OCI-LY3 (cell line): Measurements from ENCODE around the gene ZSCAN10.
"Not testable (repeated sequence)": the region's sequence is repeated elsewhere in the genome, so short reads cannot be mapped to it uniquely, and the experiment has no call there.

Source experiments
- H2AFZ ChIP-seq: fragments of 200-600, 300-600 bp; shearing (Covaris generic); 2 replicates; pipeline ENCODE4 v1.6.0; 2014; ENCODE audit warnings: antibody characterized with exemption, low read depth, low read length
- H3K27ac ChIP-seq: fragments of 200-600, 300-600 bp; sonication (generic); 2 replicates; pipeline ENCODE4 v1.5.1; 2014; ENCODE audit warnings: mild to moderate bottlenecking, low read length, moderate library complexity, mixed read lengths
- H3K27me3 ChIP-seq: fragments of 200-600, 300-600 bp; sonication (generic); 2 replicates; pipeline ENCODE4 v1.6.1; 2014; ENCODE audit warnings: low read depth, low read length, mixed read lengths
- H3K36me3 ChIP-seq: fragments of 200-600, 300-600 bp; sonication (generic); replicated peaks from 2 replicates; pipeline ENCODE3; 2014; ENCODE audit warnings: low read depth, low read length, mixed read lengths
- H3K4me1 ChIP-seq: fragments of 300-600, 200-600 bp; sonication (generic); 2 replicates; pipeline ENCODE4 v1.6.1; 2014; ENCODE audit warnings: low read length, mixed read lengths
- H3K4me2 ChIP-seq: fragments of 200-600, 300-600 bp; sonication (generic); 2 replicates; pipeline ENCODE4 v1.6.1; 2014; ENCODE audit warnings: low read length, mixed read lengths
- H3K4me3 ChIP-seq: fragments of 300-600, 200-600 bp; sonication (generic); 2 replicates; pipeline ENCODE4 v1.5.1; 2014; ENCODE audit warnings: antibody characterized with exemption, mild to moderate bottlenecking, low read length, moderate library complexity
- H3K79me2 ChIP-seq: fragments of 300-600, 200-600 bp; shearing (Covaris generic); 2 replicates; pipeline ENCODE4 v1.6.1; 2014; ENCODE audit warnings: mild to moderate bottlenecking, low read length, mixed read lengths
- H3K9ac ChIP-seq: fragments of 300-600, 200-600 bp; shearing (Covaris generic); 2 replicates; pipeline ENCODE4 v1.6.0; 2014; ENCODE audit warnings: mild to moderate bottlenecking, low read length, moderate library complexity
- H3K9me3 ChIP-seq: fragments of 200-600, 300-600 bp; shearing (Covaris generic); 2 replicates; pipeline ENCODE4 v1.6.1; 2014; ENCODE audit warnings: low read length, mixed read lengths; ENCODE audit not compliant: insufficient read depth
- H4K20me1 ChIP-seq: fragments of 200-600, 300-600 bp; sonication (generic); 2 replicates; pipeline ENCODE4 v1.6.1; 2016; ENCODE audit warnings: low read length, mixed read lengths; ENCODE audit not compliant: insufficient read depth
- EZH2phosphoT487 ChIP-seq: fragments of 200-600 bp; shearing (Covaris generic); IDR thresholded peaks from 2 replicates; pipeline ENCODE4 v1.6.1; 2018; ENCODE audit warnings: antibody characterized with exemption, mixed run types, low read depth
- TF ChIP-seq, protein P1 (sequence below): fragments of 200-600, 300-600 bp; sonication (generic); IDR thresholded peaks from 2 replicates; pipeline ENCODE4 v1.5.1; 2014; ENCODE audit warnings: antibody characterized with exemption, low read length, low read depth

Gene ZSCAN10

GRCh38 chr16:3076577-3076976, 22.5 kb downstream of the ZSCAN10 start:
- no peaks in the 10 kb centered on the region for H3K79me2 ChIP-seq
- H3K9me3 ChIP-seq: no peaks in the 10 kb centered on the region
- H3K9ac ChIP-seq: no peak overlapping the region
- no peak overlapping the region for H2AFZ ChIP-seq
- H3K36me3 ChIP-seq: no peaks in the 10 kb centered on the region
- no peaks in the 10 kb centered on the region for H4K20me1 ChIP-seq
- H3K4me3 ChIP-seq: no peak overlapping the region
- no peak for TF ChIP-seq EZH2phosphoT487
- TF ChIP-seq, protein P1, sequence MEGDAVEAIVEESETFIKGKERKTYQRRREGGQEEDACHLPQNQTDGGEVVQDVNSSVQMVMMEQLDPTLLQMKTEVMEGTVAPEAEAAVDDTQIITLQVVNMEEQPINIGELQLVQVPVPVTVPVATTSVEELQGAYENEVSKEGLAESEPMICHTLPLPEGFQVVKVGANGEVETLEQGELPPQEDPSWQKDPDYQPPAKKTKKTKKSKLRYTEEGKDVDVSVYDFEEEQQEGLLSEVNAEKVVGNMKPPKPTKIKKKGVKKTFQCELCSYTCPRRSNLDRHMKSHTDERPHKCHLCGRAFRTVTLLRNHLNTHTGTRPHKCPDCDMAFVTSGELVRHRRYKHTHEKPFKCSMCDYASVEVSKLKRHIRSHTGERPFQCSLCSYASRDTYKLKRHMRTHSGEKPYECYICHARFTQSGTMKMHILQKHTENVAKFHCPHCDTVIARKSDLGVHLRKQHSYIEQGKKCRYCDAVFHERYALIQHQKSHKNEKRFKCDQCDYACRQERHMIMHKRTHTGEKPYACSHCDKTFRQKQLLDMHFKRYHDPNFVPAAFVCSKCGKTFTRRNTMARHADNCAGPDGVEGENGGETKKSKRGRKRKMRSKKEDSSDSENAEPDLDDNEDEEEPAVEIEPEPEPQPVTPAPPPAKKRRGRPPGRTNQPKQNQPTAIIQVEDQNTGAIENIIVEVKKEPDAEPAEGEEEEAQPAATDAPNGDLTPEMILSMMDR: no peak
- H3K4me2 ChIP-seq: no peak overlapping the region
- H3K27me3 ChIP-seq: peaks cover 6% of the 10 kb centered on the region; the same call in 1 of the 2 replicates
- no peaks in the 10 kb centered on the region for H3K4me1 ChIP-seq
- no peak overlapping the region for H3K27ac ChIP-seq

DNA sequence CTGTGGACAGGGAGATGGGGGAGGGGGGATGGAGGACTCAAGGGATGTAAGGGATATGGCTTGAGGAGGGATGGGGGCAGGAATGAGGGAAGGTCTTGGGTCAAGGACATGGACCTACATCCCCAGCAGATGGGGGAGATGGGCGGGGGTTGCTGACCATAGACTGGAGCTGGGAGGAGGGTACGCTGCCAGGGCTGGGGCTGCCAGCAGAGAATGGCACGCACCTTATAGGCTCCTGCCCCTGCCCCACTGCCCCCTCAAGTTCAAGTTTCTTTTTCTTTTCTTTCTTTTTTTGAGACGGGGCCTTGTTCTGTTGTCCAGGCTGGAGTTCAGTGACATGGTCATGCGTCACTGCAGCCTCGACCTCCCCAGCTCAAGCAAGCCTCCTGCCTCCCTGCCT, 23.1 kb downstream of the ZSCAN10 start:
- H3K4me1 ChIP-seq, H3K4me2 ChIP-seq: not testable (repeated sequence)

GRCh38 chr16:3075523-3075915, 23.6 kb downstream of the ZSCAN10 start:
- Histone ChIP-seq H3K9ac (no peak overlapping the region), H2AFZ (no peak overlapping the region), H3K27me3 (peaks cover 6% of the 10 kb centered on the region; the same call in 1 of the 2 replicates), H3K4me1 (no peaks in the 10 kb centered on the region), H3K4me3 (no peak overlapping the region), H4K20me1 (no peaks in the 10 kb centered on the region), H3K4me2 (no peak overlapping the region), H3K79me2 (no peaks in the 10 kb centered on the region), H3K36me3 (no peaks in the 10 kb centered on the region), H3K27ac (no peak overlapping the region), H3K9me3 (no peaks in the 10 kb centered on the region)
- no peak for TF ChIP-seq EZH2phosphoT487
- TF ChIP-seq, protein P1: no peak

More for the DNA sequence above, 23.1 kb downstream of the ZSCAN10 start:
- H4K20me1 ChIP-seq, H2AFZ ChIP-seq, H3K4me3 ChIP-seq, H3K9me3 ChIP-seq, H3K36me3 ChIP-seq, H3K27me3 ChIP-seq, H3K27ac ChIP-seq, H3K79me2 ChIP-seq, H3K9ac ChIP-seq: not testable (repeated sequence)

DNA sequence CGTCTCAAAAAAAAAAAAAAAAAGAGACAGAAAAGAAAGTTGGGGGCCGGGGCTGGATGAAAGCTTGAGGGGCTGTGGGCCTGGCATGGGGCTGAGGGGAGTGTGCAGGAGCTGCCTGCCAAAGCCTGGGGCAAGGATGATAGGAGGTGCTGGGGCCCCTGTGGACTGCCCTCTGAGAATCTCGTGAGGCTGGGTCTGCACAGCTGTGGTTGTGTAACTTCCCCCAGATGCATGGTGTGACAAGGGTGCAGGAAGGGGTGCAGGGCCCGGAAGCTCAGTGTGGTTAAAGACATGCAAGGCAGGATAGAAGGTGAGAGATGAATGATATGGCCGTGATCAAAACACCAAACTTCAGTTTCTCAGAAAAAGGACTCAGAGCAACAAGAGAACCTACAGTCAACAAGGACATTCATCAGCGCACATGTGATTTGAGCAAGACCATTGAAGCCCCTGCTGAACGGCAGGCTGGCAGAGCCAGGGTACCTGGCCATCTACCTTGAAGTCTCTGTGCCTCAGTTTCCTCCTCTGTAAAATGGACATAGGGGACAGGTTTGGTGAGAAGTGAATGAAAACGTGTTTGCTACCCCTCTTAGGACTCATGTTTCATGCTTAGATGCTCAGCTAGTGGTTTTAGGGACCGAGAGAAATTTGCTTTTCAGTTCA, 24.1 kb downstream of the ZSCAN10 start:
- Histone ChIP-seq H3K9me3 (no peaks in the 10 kb centered on the region), H3K4me1 (no peaks in the 10 kb centered on the region), H3K36me3 (no peaks in the 10 kb centered on the region), H4K20me1 (no peaks in the 10 kb centered on the region), H3K4me2 (no peak overlapping the region), H3K27me3 (peaks cover 6% of the 10 kb centered on the region; the same call in 1 of the 2 replicates), H3K79me2 (no peaks in the 10 kb centered on the region), H3K9ac (no peak overlapping the region), H3K27ac (no peak overlapping the region), H2AFZ (no peak overlapping the region), H3K4me3 (no peak overlapping the region)
- TF ChIP-seq, protein P1: no peak
- TF ChIP-seq EZH2phosphoT487: no peak
